CD8-positive, alpha-beta memory T cell (primary cell): ENCODE results near the gene ST6GALNAC2. TPM values are rescaled to one million over a fixed set of nuclear protein-coding genes. Genes with fewer than 3 reads are reported as not detected.

Source experiments
- CTCF ChIA-PET: fragments of 350-600 bp; sonication (Branson Sonifier 250); formaldehyde crosslinking; loops from one replicate; lab custom pipeline; 2021; ENCODE audit warnings: antibody characterized with exemption; lab: Charles Lee
- POLR2A ChIA-PET: fragments of 350-600 bp; sonication (Branson Sonifier 250); formaldehyde crosslinking; loops from one replicate; lab custom pipeline; 2021; ENCODE audit warnings: antibody characterized with exemption; lab: Charles Lee
- DNase-seq, 5 donors: peaks; one replicate each; pipeline versions ENCODE4 v3.0.0 to v3.0.0-alpha.2; 2020 to 2022; ENCODE audit warnings: mixed read lengths in 1 of 5
- H3K27ac ChIP-seq: one replicate; pipeline ENCODE4 v1.7.0; 2013; ENCODE audit warnings: low read depth, mild to moderate bottlenecking, low read length, moderate library complexity
- H3K27me3 ChIP-seq: 2 replicates; pipeline ENCODE4 v1.7.0; 2013; ENCODE audit warnings: low read length, mild to moderate bottlenecking; ENCODE audit not compliant: insufficient read depth, poor library complexity, severe bottlenecking
- H3K36me3 ChIP-seq: 2 replicates; pipeline ENCODE4 v1.7.0; 2013; ENCODE audit warnings: mild to moderate bottlenecking, low read length, moderate library complexity; ENCODE audit not compliant: insufficient read depth
- H3K4me1 ChIP-seq: 2 replicates; pipeline ENCODE4 v1.7.0; 2013; ENCODE audit warnings: mild to moderate bottlenecking, low read length, moderate library complexity; ENCODE audit not compliant: insufficient read depth
- H3K4me3 ChIP-seq: 2 replicates; pipeline ENCODE4 v1.7.0; 2013; ENCODE audit warnings: mild to moderate bottlenecking, low read length
- H3K9me3 ChIP-seq: 2 replicates; pipeline ENCODE4 v1.7.0; 2013; ENCODE audit warnings: mild to moderate bottlenecking, low read length
- H3K27ac Mint-ChIP-seq, 8 donors: one replicate each; pipeline ENCODE4 v1.8.0; 2020 to 2021; ENCODE audit warnings: mixed read lengths in 8 of 8, mild to moderate bottlenecking in 6 of 8, inconsistent platforms in 3 of 8, moderate library complexity in 3 of 8
- H3K27me3 Mint-ChIP-seq, 2 donors: one replicate each; pipeline ENCODE4 v1.8.0; 2020 to 2021; ENCODE audit warnings: mixed read lengths in 2 of 2, mild to moderate bottlenecking in 1 of 2, moderate library complexity in 1 of 2
- H3K36me3 Mint-ChIP-seq, 3 donors: one replicate each; pipeline ENCODE4 v1.8.0; 2020 to 2021; ENCODE audit warnings: mixed read lengths in 3 of 3, inconsistent platforms in 1 of 3, mild to moderate bottlenecking in 1 of 3
- H3K4me1 Mint-ChIP-seq, 3 donors: one replicate each; pipeline ENCODE4 v1.8.0; 2020 to 2021; ENCODE audit warnings: mixed read lengths in 3 of 3, inconsistent platforms in 1 of 3, mild to moderate bottlenecking in 1 of 3
- H3K4me3 Mint-ChIP-seq, 7 donors: one replicate each; pipeline ENCODE4 v1.8.0; 2020 to 2021; ENCODE audit warnings: mixed read lengths in 7 of 7, mild to moderate bottlenecking in 6 of 7, moderate library complexity in 4 of 7, inconsistent platforms in 2 of 7
- H3K9me3 Mint-ChIP-seq, 5 donors: one replicate each; pipeline ENCODE4 v1.8.0; 2020 to 2022; ENCODE audit warnings: mixed read lengths in 5 of 5, mild to moderate bottlenecking in 3 of 5, moderate library complexity in 2 of 5, inconsistent platforms in 1 of 5
- polyA plus RNA-seq: library from polyadenylated mRNA; unstranded; fragments of 300-500 nt; fragmentation: Illumina TruSeq; gene quantifications from one replicate; pipeline ENCODE4 v1.2.3, GENCODE V29; 2021
- total RNA-seq, 2 experiments: library from RNA; stranded (reverse); gene quantifications; one replicate each; pipeline ENCODE4 v1.2.3, GENCODE V29; 2021

Gene ST6GALNAC2
- total and polyA plus RNA-seq, 3 experiments from 2014 or later = 0.83 to 2.9 (median 1.0) TPM

- Mint-ChIP-seq H3K9me3 (no peaks in the 10 kb centered on the region), H3K27me3 (peaks cover 12 to 45% of the 10 kb centered on the region in 2 donors), H3K4me1 (no peaks in the 10 kb centered on the region), H3K4me3 (no peak overlapping the region), H3K27ac (no peak overlapping the region), H3K36me3 (peaks cover 0 to 3% (median 2%) of the 10 kb centered on the region in 3 donors)
- no peaks in the 10 kb centered on the region for H3K4me1 ChIP-seq
- no peak overlapping the region for H3K4me3 ChIP-seq
- no peak overlapping the region for H3K27ac ChIP-seq
- no peak for DNase-seq
- H3K9me3 ChIP-seq = no peaks in the 10 kb centered on the region
- no peaks in the 10 kb centered on the region for H3K27me3 ChIP-seq
- no peaks in the 10 kb centered on the region for H3K36me3 ChIP-seq
- CTCF ChIA-PET = interaction anchor here (0.9 to 1.6 kb wide), 2 partner anchors 8 to 49 kb away, joined by 4 read pairs; no protein-coding TSS in a partner anchor
- POLR2A ChIA-PET = no interaction called here
Measured at GRCh38 chr17:76594690-76595089, 9.0 kb upstream of the ST6GALNAC2 start.

DNA sequence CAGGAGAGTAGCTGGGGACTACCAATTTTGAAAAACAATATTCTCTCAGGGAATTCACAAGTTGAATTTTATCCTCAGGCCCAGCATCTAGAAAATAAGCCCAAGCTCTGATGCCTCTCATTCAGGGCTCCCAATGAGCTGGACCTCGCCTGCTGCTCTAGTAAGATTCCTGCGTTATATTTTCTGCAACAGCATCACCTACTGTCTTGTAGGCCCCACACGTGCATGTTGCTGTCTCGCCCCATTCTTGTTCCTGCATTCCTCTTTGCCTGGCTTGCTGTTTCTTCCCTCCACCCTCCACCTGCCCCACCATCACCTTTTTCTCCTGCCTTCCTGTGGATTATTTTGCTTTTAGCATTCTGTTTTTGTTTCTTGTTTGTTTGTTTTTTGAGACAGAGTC is 8.3 kb upstream of the ST6GALNAC2 start:
- CTCF ChIA-PET = interaction anchor here (1.6 kb wide), 1 partner anchor 48 kb away, joined by 4 read pairs; no protein-coding TSS in a partner anchor
- no peak overlapping the region for H3K27ac Mint-ChIP-seq
- H3K27me3 Mint-ChIP-seq = peaks cover 19 to 51% of the 10 kb centered on the region in 2 donors
- H3K4me1 Mint-ChIP-seq = no peaks in the 10 kb centered on the region
- no peak overlapping the region for H3K27ac ChIP-seq
- no peak for DNase-seq
- no peaks in the 10 kb centered on the region for H3K9me3 Mint-ChIP-seq
- H3K4me3 Mint-ChIP-seq = no peak overlapping the region
- no peaks in the 10 kb centered on the region for H3K27me3 ChIP-seq
- peaks cover 0 to 9% (median 5%) of the 10 kb centered on the region in 3 donors for H3K36me3 Mint-ChIP-seq
- no peaks in the 10 kb centered on the region for H3K4me1 ChIP-seq
- POLR2A ChIA-PET = no interaction called here
- no peaks in the 10 kb centered on the region for H3K36me3 ChIP-seq
- no peak overlapping the region for H3K4me3 ChIP-seq
- no peaks in the 10 kb centered on the region for H3K9me3 ChIP-seq

- Histone ChIP-seq H3K4me1 (no peaks in the 10 kb centered on the region), H3K9me3 (no peaks in the 10 kb centered on the region), H3K27me3 (no peaks in the 10 kb centered on the region), H3K27ac (no peak overlapping the region), H3K4me3 (no peak overlapping the region), H3K36me3 (no peaks in the 10 kb centered on the region)
- Mint-ChIP-seq H3K9me3 (no peaks in the 10 kb centered on the region), H3K27ac (no peak overlapping the region), H3K36me3 (peaks cover 0 to 13% (median 5%) of the 10 kb centered on the region in 3 donors), H3K4me3 (no peak overlapping the region), H3K27me3 (peaks cover 22 to 50% of the 10 kb centered on the region in 2 donors), H3K4me1 (no peaks in the 10 kb centered on the region)
- DNase-seq = no peak
- ChIA-PET CTCF (interaction anchor here (1.6 kb wide), 1 partner anchor 48 kb away, joined by 4 read pairs; no protein-coding TSS in a partner anchor), POLR2A (no interaction called here)
Measured at GRCh38 chr17:76593384-76593826, 7.7 kb upstream of the ST6GALNAC2 start.

DNA sequence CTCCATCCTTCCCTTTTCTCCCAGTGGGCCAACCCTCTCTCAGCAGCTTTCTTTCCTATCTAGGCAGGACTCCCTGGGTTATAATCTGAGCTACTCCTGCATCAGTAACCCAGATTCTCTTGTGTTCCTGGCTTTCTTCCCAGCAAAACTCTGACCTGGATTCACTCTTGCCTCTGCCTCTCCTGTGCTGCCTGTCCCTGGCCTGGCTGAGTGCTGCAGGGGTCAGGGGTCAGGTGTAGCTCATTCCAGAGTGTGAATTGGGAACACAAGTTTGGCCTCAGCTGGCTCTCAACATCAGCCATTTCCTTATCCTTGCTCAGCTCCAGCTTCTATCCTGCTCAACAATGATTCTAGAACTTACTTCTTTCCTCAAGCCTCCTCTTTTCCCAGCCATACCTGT is 2.5 kb upstream of the ST6GALNAC2 start:
- Mint-ChIP-seq H3K27ac (peak overlapping the region in 2 of 8 donors; percentile 31 to 43), H3K27me3 (peaks cover 42 to 54% of the 10 kb centered on the region in 2 donors), H3K36me3 (peaks cover 0 to 13% (median 2%) of the 10 kb centered on the region in 3 donors), H3K4me1 (peaks cover 0 to 24% (median 9%) of the 10 kb centered on the region in 3 donors), H3K4me3 (peak overlapping the region in 2 of 7 donors; percentile 37 to 76), H3K9me3 (no peaks in the 10 kb centered on the region)
- H3K4me3 ChIP-seq = no peak overlapping the region
- peaks cover 10% of the 10 kb centered on the region for H3K4me1 ChIP-seq
- H3K27me3 ChIP-seq = peaks cover 16% of the 10 kb centered on the region
- POLR2A ChIA-PET = interaction anchor here (0.7 kb wide), 1 partner anchor 1724 kb away, joined by 3 read pairs; no protein-coding TSS in a partner anchor
- H3K9me3 ChIP-seq = no peaks in the 10 kb centered on the region
- no peak overlapping the region for H3K27ac ChIP-seq
- H3K36me3 ChIP-seq = no peaks in the 10 kb centered on the region
- DNase-seq = no peak
- CTCF ChIA-PET = interaction anchor here (2.2 kb wide), 1 partner anchor 65 kb away, joined by 8 read pairs; no protein-coding TSS in a partner anchor

- peaks cover 0 to 13% (median 2%) of the 10 kb centered on the region in 3 donors for H3K36me3 Mint-ChIP-seq
- Histone ChIP-seq H3K27me3 (peaks cover 16% of the 10 kb centered on the region), H3K27ac (no peak overlapping the region), H3K9me3 (no peaks in the 10 kb centered on the region), H3K4me3 (no peak overlapping the region), H3K4me1 (peaks cover 10% of the 10 kb centered on the region), H3K36me3 (no peaks in the 10 kb centered on the region)
- H3K4me3 Mint-ChIP-seq = peak overlapping the region; percentile 32 to 84 (median 65)
- H3K27ac Mint-ChIP-seq = peak overlapping the region in 3 of 8 donors; percentile 19 to 84 (median 39)
- CTCF ChIA-PET = interaction anchor here (0.7 to 3.6 kb wide), 11 partner anchors 8 to 95 kb away, joined by 3 to 22 read pairs (median 5); no protein-coding TSS in a partner anchor
- peaks cover 43 to 51% of the 10 kb centered on the region in 2 donors for H3K27me3 Mint-ChIP-seq
- H3K9me3 Mint-ChIP-seq = no peaks in the 10 kb centered on the region
- peaks cover 0 to 24% (median 9%) of the 10 kb centered on the region in 3 donors for H3K4me1 Mint-ChIP-seq
- no peak for DNase-seq
- POLR2A ChIA-PET = interaction anchor here (1.2 to 1.5 kb wide), 2 partner anchors 29 to 64 kb away, joined by 4 read pairs; no protein-coding TSS in a partner anchor
Measured at GRCh38 chr17:76586741-76587487, 1.3 kb upstream of the ST6GALNAC2 start.

DNA sequence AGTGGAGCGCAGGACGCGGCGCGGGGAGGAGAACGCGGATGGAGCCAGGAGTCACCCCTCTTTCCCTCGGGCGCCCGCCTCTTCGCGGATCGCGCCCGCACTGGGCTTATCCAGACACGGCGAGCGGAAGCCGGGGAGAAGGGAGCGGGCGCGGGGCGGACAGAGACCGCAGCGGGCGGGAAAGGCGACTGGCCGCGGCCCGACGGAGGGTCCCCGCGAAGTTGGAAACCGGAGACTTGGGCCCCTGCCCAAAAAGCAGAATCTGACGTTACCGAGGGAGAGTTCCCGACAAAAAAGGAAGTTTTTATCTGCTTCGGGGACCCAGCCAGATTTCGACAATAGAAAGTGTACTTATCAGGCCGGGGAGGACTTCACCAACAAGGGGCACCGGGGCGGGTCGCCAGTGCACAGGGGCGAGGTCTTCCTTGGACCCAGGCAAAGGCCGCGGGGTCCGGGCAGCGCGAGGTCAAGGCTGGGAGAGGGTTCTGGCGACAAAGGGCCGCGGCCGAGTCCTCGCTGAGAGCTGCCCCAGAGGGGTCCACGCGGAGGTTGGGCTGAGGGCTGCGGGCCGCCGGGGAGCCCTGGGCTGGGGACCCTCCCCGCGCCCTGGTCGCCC is 519 bp downstream of the ST6GALNAC2 start:
- POLR2A ChIA-PET = interaction anchor here (1.0 to 1.5 kb wide), 3 partner anchors 13 to 62 kb away, joined by 3 to 4 read pairs (median 4); no protein-coding TSS in a partner anchor
- H3K27me3 Mint-ChIP-seq = peaks cover 42 to 43% of the 10 kb centered on the region in 2 donors

GRCh38 chr17:76584427-76585032 is 1.1 kb downstream of the ST6GALNAC2 start:
- POLR2A ChIA-PET = interaction anchor here (1.0 to 1.5 kb wide), 2 partner anchors 12 to 26 kb away, joined by 3 to 4 read pairs; no protein-coding TSS in a partner anchor
- DNase-seq = no peak
- H3K27ac Mint-ChIP-seq = peak overlapping the region in 3 of 8 donors; percentile 43 to 87 (median 51)
- Histone ChIP-seq H3K27me3 (peaks cover 16% of the 10 kb centered on the region), H3K9me3 (no peaks in the 10 kb centered on the region), H3K4me1 (peaks cover 10% of the 10 kb centered on the region), H3K27ac (no peak overlapping the region), H3K4me3 (no peak overlapping the region), H3K36me3 (no peaks in the 10 kb centered on the region)
- peaks cover 0 to 11% (median 2%) of the 10 kb centered on the region in 3 donors for H3K36me3 Mint-ChIP-seq
- no peaks in the 10 kb centered on the region for H3K9me3 Mint-ChIP-seq
- peaks cover 39 to 42% of the 10 kb centered on the region in 2 donors for H3K27me3 Mint-ChIP-seq
- peak overlapping the region; percentile 67 to 88 (median 74) for H3K4me3 Mint-ChIP-seq
- CTCF ChIA-PET = interaction anchor here (1.2 to 3.6 kb wide), 7 partner anchors 17 to 129 kb away, joined by 4 to 22 read pairs (median 6); no protein-coding TSS in a partner anchor
- peaks cover 0 to 24% (median 9%) of the 10 kb centered on the region in 3 donors for H3K4me1 Mint-ChIP-seq

More for the DNA sequence above, 519 bp downstream of the ST6GALNAC2 start:
- H3K4me3 ChIP-seq = peak overlapping the region; percentile 39
- H3K27ac ChIP-seq = no peak overlapping the region
- Mint-ChIP-seq H3K4me1 (peaks cover 0 to 24% (median 9%) of the 10 kb centered on the region in 3 donors), H3K27ac (peak overlapping the region in 2 of 8 donors; percentile 43 to 87), H3K4me3 (peak overlapping the region; percentile 67 to 88 (median 74)), H3K9me3 (no peaks in the 10 kb centered on the region), H3K36me3 (peaks cover 0 to 13% (median 2%) of the 10 kb centered on the region in 3 donors)
- peak in 1 of 5 donors; percentile 10 for DNase-seq
- H3K9me3 ChIP-seq = no peaks in the 10 kb centered on the region
- no peaks in the 10 kb centered on the region for H3K36me3 ChIP-seq
- CTCF ChIA-PET = interaction anchor here (0.7 to 3.6 kb wide), 13 partner anchors 17 to 128 kb away, joined by 3 to 22 read pairs (median 5); partner anchors contain the start of gene AANAT
- peaks cover 10% of the 10 kb centered on the region for H3K4me1 ChIP-seq
- peaks cover 16% of the 10 kb centered on the region for H3K27me3 ChIP-seq
